B cell (primary cell): ENCODE measurements around the gene GNAI2. TPM values are rescaled to one million over a fixed set of nuclear protein-coding genes. Genes with fewer than 3 reads are reported as not detected.

Experiments
- ATAC-seq: fragments of 200-7000 bp; cut with Tn5 transposase; one replicate; pipeline ENCODE4 v1.10.0; 2021; ENCODE audit warnings: low read depth, mild to moderate bottlenecking, moderate number of reproducible peaks, moderate library complexity
- CTCF ChIA-PET: fragments of 350-600 bp; sonication (Branson Sonifier 250); formaldehyde crosslinking; loops from one replicate; lab custom pipeline; 2021; ENCODE audit warnings: antibody characterized with exemption, inconsistent platforms; lab: Charles Lee
- POLR2A ChIA-PET: fragments of 350-600 bp; sonication (Branson Sonifier 250); formaldehyde crosslinking; loops from one replicate; lab custom pipeline; 2021; ENCODE audit warnings: antibody characterized with exemption; lab: Charles Lee
- DNase-seq: peaks from one replicate; pipeline ENCODE4 v3.0.0; 2013
- H2AFZ ChIP-seq: 2 replicates; pipeline ENCODE4 v1.6.1; 2012; ENCODE audit warnings: mild to moderate bottlenecking, low read depth, low read length; ENCODE audit not compliant: insufficient read depth, poor library complexity, severe bottlenecking
- H3K27ac ChIP-seq, 2 donors: 1 replicate in 1 of 2; 2 replicates in 1 of 2; pipeline ENCODE4 v1.5.1; 2012 to 2013; ENCODE audit warnings: low read length in 2 of 2, mild to moderate bottlenecking in 2 of 2, moderate library complexity in 1 of 2
- H3K27me3 ChIP-seq, 4 experiments: fragments of 200-600 bp in 1 of 4; sonication (generic) in 1 of 4; replicated peaks in 1 of 4; 1 replicate in 2 of 4; 2 replicates in 2 of 4; pipeline versions ENCODE4 v1.6.1 to v1.7.0; 2013 to 2016; ENCODE audit warnings: low read length in 3 of 4, mild to moderate bottlenecking in 2 of 4, mixed read lengths in 1 of 4, moderate library complexity in 1 of 4; ENCODE audit not compliant: insufficient read depth in 4 of 4, control insufficient read depth in 3 of 4; ENCODE audit errors: control extremely low read depth in 1 of 4
- H3K36me3 ChIP-seq, 2 experiments: replicated peaks in 1 of 2; 1 replicate in 1 of 2; 2 replicates in 1 of 2; pipeline versions ENCODE4 v1.6.1 to v1.7.1; 2013; ENCODE audit warnings: low read length in 1 of 2; ENCODE audit not compliant: insufficient read depth in 2 of 2, control insufficient read depth in 1 of 2; ENCODE audit errors: control extremely low read depth in 1 of 2, extremely low read depth in 1 of 2
- H3K4me1 ChIP-seq, 2 donors: fragments of 200-600 bp in 1 of 2; sonication (generic) in 1 of 2; 1 replicate in 1 of 2; 2 replicates in 1 of 2; pipeline versions ENCODE4 v1.5.1 to v1.6.1; 2013 to 2017; ENCODE audit warnings: low read length in 2 of 2; ENCODE audit not compliant: control insufficient read depth in 2 of 2, insufficient read depth in 2 of 2
- H3K4me2 ChIP-seq: replicated peaks from 2 replicates; pipeline ENCODE3; 2012; ENCODE audit warnings: mild to moderate bottlenecking, low read depth, low read length; ENCODE audit not compliant: poor library complexity, severe bottlenecking
- H3K4me3 ChIP-seq, 5 experiments: fragments of 200-600 bp in 1 of 5; sonication (generic) in 1 of 5; 1 replicate in 3 of 5; 2 replicates in 2 of 5; pipeline versions ENCODE4 v1.5.1 to v1.7.0; 2011 to 2016; ENCODE audit warnings: low read length in 4 of 5, mild to moderate bottlenecking in 4 of 5, low read depth in 2 of 5, control low read depth in 1 of 5, moderate library complexity in 1 of 5; ENCODE audit not compliant: insufficient read depth in 1 of 5; ENCODE audit errors: control extremely low read depth in 1 of 5, extremely low read depth in 1 of 5
- H3K79me2 ChIP-seq: fragments of 200-600 bp; sonication (generic); one replicate; pipeline ENCODE4 v1.6.0; 2016; ENCODE audit warnings: low read length; ENCODE audit not compliant: control insufficient read depth, insufficient read depth
- H3K9ac ChIP-seq: fragments of 200-600 bp; sonication (generic); 2 replicates; pipeline ENCODE4 v1.6.1; 2017; ENCODE audit warnings: mild to moderate bottlenecking, low read length, moderate library complexity
- H3K9me3 ChIP-seq, 3 donors: one replicate each; pipeline versions ENCODE4 v1.6.1 to v1.7.1; 2013; ENCODE audit warnings: low read length in 2 of 3; ENCODE audit not compliant: control insufficient read depth in 2 of 3, insufficient read depth in 1 of 3; ENCODE audit errors: control extremely low read depth in 1 of 3
- H4K20me1 ChIP-seq: 2 replicates; pipeline ENCODE4 v1.6.0; 2012; ENCODE audit warnings: mild to moderate bottlenecking, low read length; ENCODE audit not compliant: insufficient read depth, control insufficient read depth, poor library complexity, severe bottlenecking
- H3K27ac Mint-ChIP-seq: one replicate; pipeline ENCODE4 v1.8.0; 2021; ENCODE audit warnings: mixed read lengths
- H3K27me3 Mint-ChIP-seq: one replicate; pipeline ENCODE4 v1.8.0; 2021; ENCODE audit warnings: mixed read lengths
- H3K4me1 Mint-ChIP-seq: one replicate; pipeline ENCODE4 v1.8.0; 2021; ENCODE audit warnings: mixed read lengths
- H3K4me3 Mint-ChIP-seq: one replicate; pipeline ENCODE4 v1.8.0; 2021; ENCODE audit warnings: mixed read lengths
- H3K9me3 Mint-ChIP-seq: one replicate; pipeline ENCODE4 v1.8.0; 2022; ENCODE audit warnings: mixed read lengths; ENCODE audit not compliant: insufficient read depth
- CTCF ChIP-seq: fragments of 200-600 bp; IDR thresholded peaks from one replicate; pipeline ENCODE4 v1.8.0; 2022; ENCODE audit warnings: antibody characterized with exemption, mild to moderate bottlenecking
- EZH2 ChIP-seq: IDR thresholded peaks from 2 replicates; pipeline ENCODE4 v1.6.1; 2012; ENCODE audit warnings: borderline replicate concordance, low read depth, mild to moderate bottlenecking, moderate library complexity, low read length; ENCODE audit not compliant: insufficient read depth, poor library complexity, severe bottlenecking
- WGBS: methylation state at CpG from one replicate; pipeline ENCODE4 v1.1.5; 2013; ENCODE audit warnings: missing lambda C conversion rate; ENCODE audit not compliant: insufficient coverage; 5-methylcytosine and 5-hydroxymethylcytosine counted together
- intact Hi-C: fragments of 100-400 bp; cut with micrococcal nuclease; formaldehyde crosslinking; loops from one replicate; pipeline ENCODE4 v1.10.0; 2022
- polyA plus RNA-seq: library from polyadenylated mRNA; depleted of rRNA; stranded (reverse); fragments of >200 nt; gene quantifications from 2 replicates; pipeline ENCODE4 v1.2.3, GENCODE V29; 2012
- total RNA-seq, 2 donors: library from RNA; stranded (reverse); fragments of 120-200 nt in 1 of 2; gene quantifications; 1 replicate in 1 of 2; 2 replicates in 1 of 2; pipeline versions ENCODE4 v1.2.3 to v1.2.4, GENCODE V29; 2013 to 2022

GNAI2 gene
- total and polyA plus RNA-seq, 2 donors (not counting 1 experiment from before 2014, with no cell fraction given), result 302 to 491 TPM

DNA sequence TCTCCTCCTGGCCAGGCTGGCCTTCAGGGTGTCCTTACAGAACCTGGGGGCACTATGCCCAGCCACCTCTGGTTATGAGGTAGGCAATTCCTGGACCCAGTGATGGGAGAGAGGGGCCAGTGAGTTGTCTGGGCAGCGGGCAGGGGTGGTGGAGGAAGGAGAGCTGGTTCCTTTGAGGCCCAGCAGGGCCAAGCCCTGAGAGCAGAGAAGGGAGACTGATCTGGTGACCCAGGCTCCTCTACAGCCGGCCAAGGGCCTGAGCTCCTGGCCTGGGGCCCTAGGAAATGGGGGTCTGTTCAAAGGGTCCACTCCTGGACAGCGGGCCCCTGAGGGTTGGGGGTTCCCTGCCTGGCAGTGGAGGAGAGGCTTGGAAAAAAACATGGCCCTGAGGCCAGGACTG is 23.0 kb upstream of the GNAI2 start:
- H3K27me3 ChIP-seq, result peaks cover 0 to 3% (median 0%) of the 10 kb centered on the region in 4 experiments
- Mint-ChIP-seq H3K27ac (no peak overlapping the region), H3K4me1 (no peaks in the 10 kb centered on the region), H3K4me3 (no peak overlapping the region), H3K9me3 (no peaks in the 10 kb centered on the region), H3K27me3 (peaks cover 4% of the 10 kb centered on the region)
- H3K4me2 ChIP-seq, result no peak overlapping the region
- no peak overlapping the region for H2AFZ ChIP-seq
- WGBS, result 92% methylated on average over 3 of the region's 3 CpGs
- no peak for TF ChIP-seq CTCF
- no peak for TF ChIP-seq EZH2
- H3K36me3 ChIP-seq, result no peaks in the 10 kb centered on the region
- POLR2A ChIA-PET, result no interaction called here
- H4K20me1 ChIP-seq, result no peaks in the 10 kb centered on the region
- no peaks in the 10 kb centered on the region for H3K4me1 ChIP-seq
- no peaks in the 10 kb centered on the region for H3K79me2 ChIP-seq
- CTCF ChIA-PET, result no interaction called here
- H3K27ac ChIP-seq, result no peak overlapping the region
- H3K9me3 ChIP-seq, result peaks cover 0 to 2% (median 0%) of the 10 kb centered on the region in 3 donors
- H3K9ac ChIP-seq, result no peak overlapping the region
- DNase-seq (no peak), ATAC-seq (no peak)
- intact Hi-C loops, result no loop called here
- H3K4me3 ChIP-seq, result no peak overlapping the region

DNA sequence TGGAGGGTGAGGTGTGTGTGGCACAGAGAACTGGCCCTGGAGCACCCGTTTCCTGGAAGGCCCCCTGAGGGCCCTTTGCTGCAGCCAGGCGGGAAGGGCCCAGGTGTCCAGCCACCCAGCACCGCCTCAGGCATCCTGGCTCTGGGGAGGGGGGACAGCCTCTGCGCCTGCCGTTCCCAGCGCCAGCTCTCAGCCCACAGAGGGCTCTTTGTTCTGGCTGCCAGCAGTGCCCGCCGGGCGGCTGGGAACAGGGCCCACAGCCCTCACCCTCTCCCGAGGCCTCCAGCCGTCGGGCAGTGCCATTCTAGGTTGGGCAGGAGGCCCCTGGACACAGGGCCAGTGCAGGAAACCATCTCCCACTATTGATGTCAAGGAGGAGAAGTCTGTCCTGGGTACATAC is 22.6 kb upstream of the GNAI2 start:
- H3K27me3 Mint-ChIP-seq, result peaks cover 3% of the 10 kb centered on the region
- H3K27me3 ChIP-seq, result peaks cover 0 to 3% (median 0%) of the 10 kb centered on the region in 4 experiments
- H3K9me3 ChIP-seq, result peaks cover 0 to 2% (median 0%) of the 10 kb centered on the region in 3 donors
- no peak overlapping the region for H3K4me2 ChIP-seq
- no peak overlapping the region for H3K4me3 ChIP-seq
- no peak overlapping the region for H2AFZ ChIP-seq
- CTCF ChIA-PET, result no interaction called here
- H3K4me1 Mint-ChIP-seq, result no peaks in the 10 kb centered on the region
- no peaks in the 10 kb centered on the region for H4K20me1 ChIP-seq
- no peak for DNase-seq
- H3K27ac Mint-ChIP-seq, result no peak overlapping the region
- H3K27ac ChIP-seq, result no peak overlapping the region
- WGBS, result 90% methylated on average over 12 of the region's 12 CpGs
- no peaks in the 10 kb centered on the region for H3K36me3 ChIP-seq
- H3K4me3 Mint-ChIP-seq, result no peak overlapping the region
- POLR2A ChIA-PET, result no interaction called here
- TF ChIP-seq EZH2, result no peak
- no peak for TF ChIP-seq CTCF
- no peaks in the 10 kb centered on the region for H3K4me1 ChIP-seq
- intact Hi-C loops, result no loop called here
- no peak for ATAC-seq
- H3K9ac ChIP-seq, result no peak overlapping the region
- H3K9me3 Mint-ChIP-seq, result no peaks in the 10 kb centered on the region
- no peaks in the 10 kb centered on the region for H3K79me2 ChIP-seq
